ENCODE measurements around the gene GPR150.

GPR150 gene

DNA sequence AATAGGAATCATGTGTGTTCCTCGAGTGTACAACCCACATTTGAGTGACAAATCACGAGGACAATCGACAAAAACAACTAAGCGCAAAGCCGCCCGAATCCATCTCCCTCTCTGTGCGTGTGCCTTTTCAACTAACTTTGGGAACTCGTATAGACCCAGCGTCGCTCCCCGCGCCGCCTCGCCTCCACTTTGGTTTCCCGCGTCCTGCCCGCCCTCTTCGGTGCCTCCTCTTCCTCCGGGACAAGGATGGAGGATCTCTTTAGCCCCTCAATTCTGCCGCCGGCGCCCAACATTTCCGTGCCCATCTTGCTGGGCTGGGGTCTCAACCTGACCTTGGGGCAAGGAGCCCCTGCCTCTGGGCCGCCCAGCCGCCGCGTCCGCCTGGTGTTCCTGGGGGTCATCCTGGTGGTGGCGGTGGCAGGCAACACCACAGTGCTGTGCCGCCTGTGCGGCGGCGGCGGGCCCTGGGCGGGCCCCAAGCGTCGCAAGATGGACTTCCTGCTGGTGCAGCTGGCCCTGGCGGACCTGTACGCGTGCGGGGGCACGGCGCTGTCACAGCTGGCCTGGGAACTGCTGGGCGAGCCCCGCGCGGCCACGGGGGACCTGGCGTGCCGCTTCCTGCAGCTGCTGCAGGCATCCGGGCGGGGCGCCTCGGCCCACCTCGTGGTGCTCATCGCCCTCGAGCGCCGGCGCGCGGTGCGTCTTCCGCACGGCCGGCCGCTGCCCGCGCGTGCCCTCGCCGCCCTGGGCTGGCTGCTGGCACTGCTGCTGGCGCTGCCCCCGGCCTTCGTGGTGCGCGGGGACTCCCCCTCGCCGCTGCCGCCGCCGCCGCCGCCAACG is at the start of gene GPR150:
GPR150 (plus strand) TSS at position 58 of the 840 bp plus-strand sequence; CDS start at position 247, 189 bp downstream.
- DNase-seq (ENCODE audit: low read depth): peak; percentile 25
- TF ChIP-seq, protein P1, sequence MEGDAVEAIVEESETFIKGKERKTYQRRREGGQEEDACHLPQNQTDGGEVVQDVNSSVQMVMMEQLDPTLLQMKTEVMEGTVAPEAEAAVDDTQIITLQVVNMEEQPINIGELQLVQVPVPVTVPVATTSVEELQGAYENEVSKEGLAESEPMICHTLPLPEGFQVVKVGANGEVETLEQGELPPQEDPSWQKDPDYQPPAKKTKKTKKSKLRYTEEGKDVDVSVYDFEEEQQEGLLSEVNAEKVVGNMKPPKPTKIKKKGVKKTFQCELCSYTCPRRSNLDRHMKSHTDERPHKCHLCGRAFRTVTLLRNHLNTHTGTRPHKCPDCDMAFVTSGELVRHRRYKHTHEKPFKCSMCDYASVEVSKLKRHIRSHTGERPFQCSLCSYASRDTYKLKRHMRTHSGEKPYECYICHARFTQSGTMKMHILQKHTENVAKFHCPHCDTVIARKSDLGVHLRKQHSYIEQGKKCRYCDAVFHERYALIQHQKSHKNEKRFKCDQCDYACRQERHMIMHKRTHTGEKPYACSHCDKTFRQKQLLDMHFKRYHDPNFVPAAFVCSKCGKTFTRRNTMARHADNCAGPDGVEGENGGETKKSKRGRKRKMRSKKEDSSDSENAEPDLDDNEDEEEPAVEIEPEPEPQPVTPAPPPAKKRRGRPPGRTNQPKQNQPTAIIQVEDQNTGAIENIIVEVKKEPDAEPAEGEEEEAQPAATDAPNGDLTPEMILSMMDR (conservative IDR thresholded peaks at IDR 0.05; ENCODE audit: low read length): no peak
- peak within 1 kb of the TSS; percentile 55 for H3K4me3 ChIP-seq (ENCODE audit: low read length)

DNA sequence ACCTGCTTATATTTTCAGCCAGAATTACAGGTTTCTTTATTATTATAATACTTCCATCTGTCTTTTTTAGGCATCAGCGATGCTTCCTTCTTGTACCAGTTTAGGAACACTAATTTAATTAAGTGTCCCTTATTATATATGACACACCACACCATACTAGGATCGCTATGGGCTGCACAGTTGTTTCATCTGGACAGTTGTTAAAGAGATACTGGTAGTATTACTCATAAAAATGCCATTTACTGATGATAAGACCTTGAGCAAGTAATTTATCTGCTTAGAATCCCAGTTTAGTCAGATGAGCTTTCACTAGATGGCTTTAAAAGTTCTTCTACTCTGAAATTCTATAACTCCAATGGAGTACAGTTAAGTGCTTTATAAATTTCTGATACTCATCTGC is 47.9 kb upstream of the GPR150 start:
- no peak for DNase-seq (ENCODE audit: low read depth)
- TF ChIP-seq, protein P1 (conservative IDR thresholded peaks at IDR 0.05; ENCODE audit: low read length): no peak

DNA sequence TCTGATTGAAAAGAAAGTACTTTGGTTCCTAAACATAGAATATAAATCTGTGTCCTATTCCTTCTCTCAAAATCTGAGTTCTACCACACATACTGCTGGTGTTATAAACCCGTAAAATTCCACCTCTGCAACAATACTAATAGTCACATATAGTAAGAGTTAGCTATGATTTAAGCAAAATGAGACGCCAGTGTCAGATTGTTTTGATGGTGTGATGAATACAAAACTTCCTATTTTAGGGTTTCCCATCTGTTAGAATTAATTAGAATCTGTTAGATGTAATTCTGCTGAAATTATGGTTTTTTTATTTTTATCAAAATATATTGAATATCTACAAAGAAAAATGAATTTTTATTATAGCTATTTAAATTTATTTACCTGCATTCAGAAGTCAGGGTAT is 38.3 kb upstream of the GPR150 start:
- TF ChIP-seq, protein P1 (conservative IDR thresholded peaks at IDR 0.05; ENCODE audit: low read length): no peak
- no peak overlapping the region for H3K4me3 ChIP-seq (ENCODE audit: low read length)

More for the DNA sequence above, 47.9 kb upstream of the GPR150 start:
- H3K4me3 ChIP-seq (ENCODE audit: low read length): no peak overlapping the region

DNA sequence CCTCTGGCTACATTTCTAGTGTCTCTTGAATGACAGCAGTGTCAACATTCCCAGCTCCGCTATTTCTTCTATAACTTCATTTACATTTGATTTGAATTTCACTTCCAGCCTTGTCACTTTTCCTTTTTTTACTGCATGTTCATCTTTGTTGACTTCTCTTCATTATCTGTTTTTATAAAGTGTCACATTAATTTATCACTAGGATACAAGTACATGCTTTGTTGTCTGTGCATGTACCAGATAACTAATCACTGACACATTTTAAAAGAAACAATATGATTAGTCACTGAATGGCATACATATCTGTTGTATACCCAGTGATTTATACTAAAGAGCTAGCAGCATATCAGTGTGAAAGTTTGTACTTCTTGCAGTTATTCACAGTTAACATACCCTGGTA is 35.9 kb upstream of the GPR150 start:
- no peak for DNase-seq (ENCODE audit: low read depth)
- no peak overlapping the region for H3K4me3 ChIP-seq (ENCODE audit: low read length)
- TF ChIP-seq, protein P1 (conservative IDR thresholded peaks at IDR 0.05; ENCODE audit: low read length): no peak

More for the DNA sequence above, 38.3 kb upstream of the GPR150 start:
- DNase-seq (ENCODE audit: low read depth): no peak

DNA sequence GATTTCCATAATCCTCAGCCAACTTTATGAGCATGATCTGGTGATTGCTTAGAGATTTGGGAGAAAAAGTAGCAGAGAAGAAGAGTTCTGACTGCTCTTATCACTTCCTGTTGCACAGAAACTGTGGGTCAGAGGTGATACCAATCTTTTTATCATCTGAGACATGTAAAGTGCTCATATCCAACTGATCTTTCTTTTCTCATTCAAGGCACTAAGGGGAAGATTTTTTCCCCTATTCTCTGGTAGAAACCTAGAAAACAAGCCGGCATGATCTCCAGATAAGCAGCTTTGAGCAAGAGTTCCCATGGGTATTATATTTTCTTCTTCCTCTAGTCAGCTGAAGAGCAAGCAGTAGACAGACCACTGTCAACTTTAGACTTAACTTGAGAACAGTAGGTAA is 29.0 kb upstream of the GPR150 start:
- no peak overlapping the region for H3K4me3 ChIP-seq (ENCODE audit: low read length)
- TF ChIP-seq, protein P1 (conservative IDR thresholded peaks at IDR 0.05; ENCODE audit: low read length): no peak
- DNase-seq (ENCODE audit: low read depth): no peak

DNA sequence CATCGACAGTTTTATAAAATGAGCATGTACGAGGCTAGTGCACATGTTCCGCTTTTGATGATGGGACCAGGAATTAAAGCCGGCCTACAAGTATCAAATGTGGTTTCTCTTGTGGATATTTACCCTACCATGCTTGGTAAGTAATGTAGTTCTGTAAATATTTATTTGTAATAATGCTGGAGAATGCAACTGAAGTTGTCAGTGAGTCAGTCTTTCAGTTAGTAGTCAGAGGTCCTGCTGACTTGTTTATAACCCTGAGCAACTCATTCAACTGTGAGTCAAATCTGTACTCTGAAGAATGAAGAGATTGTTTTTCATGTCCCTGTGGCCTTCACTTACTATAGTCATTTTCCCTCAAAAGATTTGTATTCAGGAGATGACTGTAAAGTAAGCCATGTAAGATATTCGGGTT is 28.4 kb upstream of the GPR150 start:
- DNase-seq (ENCODE audit: low read depth): peak; percentile 63
- no peak overlapping the region for H3K4me3 ChIP-seq (ENCODE audit: low read length)
- TF ChIP-seq, protein P1 (conservative IDR thresholded peaks at IDR 0.05; ENCODE audit: low read length): no peak

All from AG10803 (cell line).